SJCRH30 (cell line): Measurements from ENCODE around the gene PPP1R16B. TPM values are rescaled to one million over a fixed set of nuclear protein-coding genes. Genes with fewer than 3 reads are reported as not detected.
"Not testable (repeated sequence)": the region's sequence is repeated elsewhere in the genome, so short reads cannot be mapped to it uniquely, and the experiment has no call there.

Experiments used
- DNase-seq, 2 experiments: peaks; one replicate each; pipeline ENCODE4 v3.0.0-alpha.2; 2015 to 2020
- H3K27ac ChIP-seq: fragments of 250-450 bp; sonication (Bioruptor Pico); 2 replicates; pipeline ENCODE4 v1.5.1; 2020; ENCODE audit warnings: mild to moderate bottlenecking, moderate library complexity
- H3K27me3 ChIP-seq: fragments of 250-450 bp; sonication (Bioruptor Pico); 2 replicates; pipeline ENCODE4 v1.5.1; 2020; ENCODE audit warnings: mild to moderate bottlenecking, moderate library complexity
- H3K36me3 ChIP-seq: fragments of 250-450 bp; sonication (Bioruptor Pico); 2 replicates; pipeline ENCODE4 v1.5.1; 2020; ENCODE audit warnings: mild to moderate bottlenecking, moderate library complexity
- H3K4me1 ChIP-seq: fragments of 250-450 bp; sonication (Bioruptor Pico); 2 replicates; pipeline ENCODE4 v1.5.1; 2020; ENCODE audit warnings: mild to moderate bottlenecking, moderate library complexity
- H3K4me3 ChIP-seq: fragments of 250-450 bp; sonication (Bioruptor Pico); 2 replicates; pipeline ENCODE4 v1.5.1; 2020; ENCODE audit warnings: mild to moderate bottlenecking, moderate library complexity
- H3K9me3 ChIP-seq: fragments of 250-450 bp; sonication (Bioruptor Pico); replicated peaks from 2 replicates; pipeline ENCODE4 v1.5.1; 2020; ENCODE audit warnings: mild to moderate bottlenecking, moderate library complexity
- total RNA-seq: library from RNA; depleted of rRNA; stranded (reverse); fragments of >200 nt; shearing (Covaris generic); gene quantifications from 2 replicates; pipeline ENCODE4 v1.2.3, GENCODE V29; 2014

The PPP1R16B gene
- total RNA-seq, 1 experiment from 2014 or later = 36.5 TPM

DNA sequence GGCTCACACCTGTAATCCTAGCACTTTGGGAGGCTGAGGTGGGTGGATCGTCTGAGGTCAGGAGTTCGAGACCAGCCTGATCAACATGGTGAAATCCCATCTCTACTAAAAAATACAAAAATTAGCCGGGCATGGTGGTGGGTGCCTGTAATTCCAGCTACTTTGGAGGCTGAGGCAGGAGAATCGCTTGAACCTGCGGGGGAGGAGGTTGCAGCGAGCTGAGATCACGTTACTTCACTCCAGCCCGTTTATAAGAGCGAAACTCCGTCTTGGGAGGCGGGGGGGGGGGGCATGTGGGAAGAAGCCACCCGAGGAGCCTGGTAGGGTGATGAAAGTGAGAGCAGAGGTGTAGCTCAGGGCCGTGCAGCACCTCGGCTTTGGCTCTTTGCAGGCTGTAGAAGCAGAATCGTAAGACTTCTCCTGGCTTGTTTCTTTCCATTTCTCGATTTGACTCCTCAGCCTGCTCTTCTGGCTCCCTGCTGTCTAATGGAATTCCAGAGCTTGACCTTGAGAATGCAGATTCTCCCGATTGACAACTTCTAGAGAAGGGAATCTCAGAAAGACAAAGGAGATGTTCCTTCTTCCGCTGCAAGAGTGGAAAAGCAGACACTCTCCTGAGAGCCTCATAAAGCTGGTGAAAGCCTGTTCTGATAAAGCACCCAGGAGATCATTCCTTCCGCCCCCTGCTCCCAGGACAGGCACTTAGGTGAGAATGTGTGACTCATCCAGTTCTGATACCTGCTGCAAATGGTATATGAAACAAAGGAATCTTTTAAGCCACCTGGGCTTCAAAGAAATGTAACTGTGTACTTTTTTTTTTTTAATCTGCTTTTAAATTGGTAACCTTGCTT, 26.0 kb upstream of the PPP1R16B start:
- DNase-seq = no peak
- Histone ChIP-seq H3K36me3 (peaks cover 4% of the 10 kb centered on the region), H3K27ac (no peak overlapping the region), H3K4me3 (no peak overlapping the region), H3K4me1 (no peaks in the 10 kb centered on the region), H3K27me3 (no peaks in the 10 kb centered on the region), H3K9me3 (no peaks in the 10 kb centered on the region)

DNA sequence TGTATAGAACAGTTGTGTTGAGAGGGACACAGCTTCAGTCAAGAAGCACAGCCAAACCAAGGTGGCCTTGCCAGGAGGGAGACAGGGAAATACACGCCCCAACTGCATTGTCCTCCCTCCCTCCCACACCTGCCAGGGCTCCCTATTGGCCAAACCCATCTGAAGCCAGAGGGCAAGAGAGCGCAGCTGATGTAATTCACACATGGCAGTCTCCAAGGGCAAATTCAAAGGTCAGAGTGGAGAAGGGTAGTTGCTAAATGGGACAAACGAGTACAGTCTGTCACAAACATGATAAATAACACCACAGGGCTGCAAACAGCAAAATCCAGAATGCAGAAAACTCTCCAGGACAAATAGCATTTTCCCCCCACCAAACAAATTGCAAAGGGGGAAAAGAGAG, 23.2 kb upstream of the PPP1R16B start:
- Histone ChIP-seq H3K9me3 (no peaks in the 10 kb centered on the region), H3K4me3 (no peak overlapping the region), H3K36me3 (no peaks in the 10 kb centered on the region), H3K4me1 (no peaks in the 10 kb centered on the region), H3K27ac (no peak overlapping the region), H3K27me3 (no peaks in the 10 kb centered on the region)
- no peak for DNase-seq

DNA sequence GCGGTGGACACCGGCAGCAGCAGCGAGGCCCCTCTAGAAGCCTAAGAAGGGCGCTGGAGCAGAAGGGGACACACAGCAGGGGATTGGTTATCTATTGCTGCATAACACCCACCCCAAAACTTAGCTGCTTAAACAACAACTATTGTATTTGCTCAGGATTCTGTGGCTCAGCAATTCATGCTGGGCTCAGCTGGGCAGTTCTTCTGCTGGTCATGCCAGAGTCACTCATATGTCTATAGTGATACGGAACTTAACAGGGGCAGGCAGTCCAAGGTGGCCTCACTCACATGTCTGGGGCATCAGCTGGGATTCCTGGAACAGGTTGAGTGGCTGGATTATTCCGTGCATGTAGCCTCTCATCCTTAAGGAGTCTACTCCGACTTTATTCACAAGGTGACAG, 17.6 kb upstream of the PPP1R16B start:
- DNase-seq = no peak
- no peaks in the 10 kb centered on the region for H3K4me1 ChIP-seq
- no peaks in the 10 kb centered on the region for H3K36me3 ChIP-seq
- no peaks in the 10 kb centered on the region for H3K27me3 ChIP-seq
- H3K4me3 ChIP-seq = no peak overlapping the region
- H3K27ac ChIP-seq = no peak overlapping the region
- no peaks in the 10 kb centered on the region for H3K9me3 ChIP-seq

GRCh38 chr20:38789503-38790199, 15.8 kb upstream of the PPP1R16B start:
- no peak for DNase-seq
- Histone ChIP-seq H3K27ac (no peak overlapping the region), H3K4me3 (no peak overlapping the region), H3K36me3 (no peaks in the 10 kb centered on the region), H3K4me1 (no peaks in the 10 kb centered on the region), H3K9me3 (no peaks in the 10 kb centered on the region), H3K27me3 (no peaks in the 10 kb centered on the region)

DNA sequence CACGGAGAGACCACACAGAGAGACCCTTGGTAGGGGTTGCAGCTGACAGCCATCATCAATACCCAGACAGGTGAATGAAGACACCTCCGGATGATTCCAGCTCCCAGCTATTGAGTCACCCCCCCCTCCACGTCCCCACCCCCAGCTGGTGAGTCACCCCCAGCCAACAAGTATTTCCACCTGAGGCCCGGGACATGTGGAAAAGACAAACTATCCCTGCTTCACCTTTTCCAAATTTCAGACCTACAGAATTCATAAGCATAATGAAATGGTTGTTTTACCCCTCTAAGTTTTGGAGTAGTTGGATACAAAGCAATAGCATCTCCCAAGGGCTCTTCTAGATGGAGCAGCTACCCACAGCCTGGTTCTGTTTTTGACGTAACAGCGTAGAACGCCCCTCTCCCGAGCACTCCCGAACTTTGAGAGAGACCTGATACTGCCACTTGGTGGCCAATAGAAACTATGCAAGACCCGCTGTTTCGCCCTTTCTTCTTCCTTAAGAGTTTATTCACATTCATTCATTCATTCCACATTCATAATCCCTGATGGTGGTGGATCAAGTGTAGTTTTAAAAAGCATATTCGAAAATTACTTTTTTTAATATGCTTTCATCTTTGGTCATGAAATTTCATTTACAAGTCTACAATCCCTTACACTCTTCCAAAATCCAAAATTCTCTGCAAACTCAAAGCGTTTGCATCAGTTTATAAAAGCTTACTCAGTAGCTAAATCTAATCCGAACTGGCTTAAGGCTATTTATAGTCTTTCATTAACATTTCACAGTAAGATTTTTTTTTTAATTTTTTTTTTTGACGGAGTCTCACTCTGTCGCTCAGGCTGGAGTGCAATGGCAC, 15.1 kb upstream of the PPP1R16B start:
- no peaks in the 10 kb centered on the region for H3K36me3 ChIP-seq
- peak; percentile 50 to 73 for DNase-seq
- no peaks in the 10 kb centered on the region for H3K27me3 ChIP-seq
- no peak overlapping the region for H3K4me3 ChIP-seq
- no peak overlapping the region for H3K27ac ChIP-seq
- H3K4me1 ChIP-seq = no peaks in the 10 kb centered on the region
- H3K9me3 ChIP-seq = no peaks in the 10 kb centered on the region

DNA sequence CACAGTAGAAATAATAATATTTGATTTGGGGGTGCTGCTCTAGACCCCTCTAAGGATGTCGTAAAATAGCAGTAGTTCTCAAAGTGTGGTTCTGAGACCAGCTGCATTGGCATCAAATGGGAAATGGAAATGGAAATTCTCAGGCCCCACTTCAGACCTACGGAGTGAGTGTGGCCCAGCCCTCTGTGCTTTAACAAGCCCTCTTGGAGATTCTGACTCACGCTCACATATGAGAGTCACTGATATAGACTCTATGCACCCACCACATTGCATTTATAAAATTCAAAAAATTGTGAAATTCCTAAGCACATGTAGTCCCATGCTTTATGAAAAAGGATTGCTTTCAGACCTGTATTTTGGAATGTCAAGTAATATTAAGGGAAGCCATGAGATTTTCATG, 14.2 kb upstream of the PPP1R16B start:
- Histone ChIP-seq H3K36me3 (no peaks in the 10 kb centered on the region), H3K4me3 (no peak overlapping the region), H3K27ac (no peak overlapping the region), H3K27me3 (no peaks in the 10 kb centered on the region; the same call in 1 of the 2 replicates), H3K4me1 (no peaks in the 10 kb centered on the region), H3K9me3 (no peaks in the 10 kb centered on the region)
- no peak for DNase-seq

DNA sequence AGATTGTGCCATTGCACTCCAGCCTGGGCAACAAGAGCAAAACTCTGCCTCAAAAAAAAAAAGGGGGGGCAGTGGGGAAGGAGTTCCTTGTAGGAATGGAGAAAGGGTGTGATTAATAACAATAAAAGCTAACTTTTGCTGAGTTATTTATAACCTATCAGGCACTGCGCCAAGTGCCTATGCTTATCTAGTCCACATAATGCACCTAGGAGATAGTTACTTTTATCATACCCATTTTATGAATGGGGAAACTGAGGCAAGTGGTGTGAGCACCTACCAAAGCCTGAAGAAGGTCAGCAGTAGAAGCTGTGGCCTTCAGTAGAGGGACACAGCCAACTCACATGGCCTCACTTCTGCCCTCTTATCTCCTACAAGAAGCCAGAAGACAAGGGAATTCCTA, 13.6 kb upstream of the PPP1R16B start:
- H3K4me1 ChIP-seq = no peaks in the 10 kb centered on the region
- no peaks in the 10 kb centered on the region for H3K36me3 ChIP-seq
- no peak for DNase-seq
- no peak overlapping the region for H3K4me3 ChIP-seq
- H3K9me3 ChIP-seq = no peaks in the 10 kb centered on the region
- no peak overlapping the region for H3K27ac ChIP-seq
- peaks cover 3% of the 10 kb centered on the region; the same call in 1 of the 2 replicates for H3K27me3 ChIP-seq

DNA sequence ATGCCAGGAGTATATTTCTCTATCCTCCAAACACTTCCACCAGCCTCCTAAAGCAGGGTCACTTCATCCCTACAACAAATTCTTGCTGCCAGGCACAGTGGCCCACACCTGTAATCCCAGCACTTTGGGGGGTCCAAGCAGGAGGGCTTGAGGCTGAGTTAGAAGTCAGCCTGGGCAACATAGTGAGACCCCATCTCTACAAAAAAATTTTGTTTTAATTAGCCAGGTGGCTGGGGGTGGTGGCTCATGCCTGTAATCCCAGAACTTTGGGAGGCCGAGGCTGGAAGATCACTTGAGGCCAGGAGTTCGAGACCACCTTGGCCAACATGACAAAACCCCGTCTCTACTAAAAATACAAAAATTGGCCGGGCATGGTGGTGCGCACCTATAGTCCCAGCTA, 11.4 kb upstream of the PPP1R16B start:
- not testable (repeated sequence) for DNase-seq, H3K36me3 ChIP-seq, H3K4me3 ChIP-seq, H3K9me3 ChIP-seq, H3K27ac ChIP-seq, H3K4me1 ChIP-seq
- H3K27me3 ChIP-seq = peaks cover 11% of the 10 kb centered on the region; the same call in 1 of the 2 replicates

DNA sequence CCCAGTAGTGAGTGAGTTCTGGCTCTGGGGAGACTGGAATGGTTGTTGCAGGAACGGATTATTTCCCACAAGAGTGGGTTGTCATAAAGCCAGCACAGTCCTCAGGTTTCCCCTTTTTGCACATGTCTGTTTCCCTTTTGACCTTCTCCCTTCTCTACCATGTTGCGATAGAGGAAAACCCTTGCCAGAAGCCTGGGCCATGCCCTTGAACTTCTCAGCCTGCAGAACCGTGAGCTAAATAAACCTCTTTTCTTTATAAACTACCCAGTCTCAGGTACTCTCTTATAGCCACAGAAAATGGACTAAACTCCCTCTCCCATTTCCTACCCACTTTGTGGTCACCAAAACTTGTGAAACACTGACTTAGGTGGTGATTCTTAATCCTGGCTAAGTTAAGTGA, 7.2 kb upstream of the PPP1R16B start:
- no peak overlapping the region for H3K4me3 ChIP-seq
- H3K9me3 ChIP-seq = no peaks in the 10 kb centered on the region
- H3K27me3 ChIP-seq = peaks cover 11% of the 10 kb centered on the region; the same call in 1 of the 2 replicates
- H3K27ac ChIP-seq = no peak overlapping the region
- no peaks in the 10 kb centered on the region for H3K36me3 ChIP-seq
- H3K4me1 ChIP-seq = no peaks in the 10 kb centered on the region
- DNase-seq = no peak

DNA sequence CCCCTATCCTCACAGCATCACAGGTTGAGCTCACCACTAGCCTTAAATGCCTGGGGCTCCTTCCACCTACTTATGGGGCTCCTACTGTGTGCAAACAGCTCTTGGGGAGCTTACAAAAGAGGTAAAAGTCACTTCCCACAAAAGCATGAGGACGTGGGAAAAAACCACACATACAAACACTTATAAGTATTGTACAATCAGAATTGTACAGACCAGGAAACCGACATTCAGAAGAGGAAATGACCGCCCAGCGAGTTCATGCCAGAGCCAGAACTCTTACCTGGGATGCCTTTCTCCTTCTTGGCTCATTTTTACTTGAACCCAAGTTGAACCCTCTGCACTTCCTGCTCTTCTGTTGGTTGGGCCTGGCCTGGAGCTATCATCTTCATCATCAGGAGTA, 6.3 kb upstream of the PPP1R16B start:
- no peaks in the 10 kb centered on the region for H3K36me3 ChIP-seq
- no peak for DNase-seq
- H3K9me3 ChIP-seq = no peaks in the 10 kb centered on the region
- H3K27ac ChIP-seq = no peak overlapping the region
- H3K4me3 ChIP-seq = no peak overlapping the region
- no peaks in the 10 kb centered on the region for H3K4me1 ChIP-seq
- H3K27me3 ChIP-seq = peaks cover 11% of the 10 kb centered on the region; the same call in 1 of the 2 replicates

DNA sequence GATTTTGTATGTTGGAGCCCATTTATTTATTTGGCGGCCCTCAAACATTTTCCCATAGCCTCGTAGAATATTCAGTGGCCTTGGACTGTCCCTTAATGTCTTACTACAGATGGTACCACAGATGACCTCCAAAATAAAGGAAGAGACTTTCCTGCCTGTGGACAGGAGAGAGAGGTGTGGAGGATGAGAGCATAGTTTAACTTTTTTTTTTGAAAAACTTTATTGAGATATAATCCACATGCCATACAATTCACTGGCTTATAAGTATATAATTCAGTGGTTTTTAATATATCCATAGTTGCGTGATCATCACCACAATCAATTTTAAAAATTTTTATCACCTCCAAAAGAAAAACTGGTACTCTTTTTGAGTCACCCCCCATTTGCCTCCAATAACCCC, 4.6 kb upstream of the PPP1R16B start:
- H3K9me3 ChIP-seq = no peaks in the 10 kb centered on the region
- no peak overlapping the region for H3K4me3 ChIP-seq
- no peaks in the 10 kb centered on the region for H3K36me3 ChIP-seq
- no peak for DNase-seq
- H3K27me3 ChIP-seq = peaks cover 11% of the 10 kb centered on the region; the same call in 1 of the 2 replicates
- no peak overlapping the region for H3K27ac ChIP-seq
- no peaks in the 10 kb centered on the region; the same call in 1 of the 2 replicates for H3K4me1 ChIP-seq

DNA sequence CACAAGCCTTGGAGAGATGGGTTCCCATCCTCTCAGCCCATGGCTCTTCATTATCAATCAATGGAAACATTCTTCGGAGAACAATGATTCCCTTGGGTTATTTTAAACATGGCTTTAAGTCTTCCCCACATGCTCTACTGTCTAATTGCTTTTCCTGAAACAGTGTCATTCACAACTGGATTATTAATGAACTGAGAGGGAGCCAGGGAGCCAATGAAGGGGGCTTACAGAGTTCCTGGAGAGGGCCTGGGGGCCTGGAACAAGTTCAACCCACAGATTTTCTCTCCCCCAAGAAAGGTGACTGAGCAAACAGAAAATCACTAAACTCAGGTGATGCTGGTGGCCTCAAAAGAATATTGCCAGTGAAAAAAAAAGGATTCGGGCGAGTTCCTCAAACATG, 1.3 kb upstream of the PPP1R16B start:
- no peak overlapping the region for H3K4me3 ChIP-seq
- H3K36me3 ChIP-seq = no peaks in the 10 kb centered on the region
- peaks cover 10% of the 10 kb centered on the region; the same call in 1 of the 2 replicates for H3K4me1 ChIP-seq
- no peak overlapping the region for H3K27ac ChIP-seq
- no peaks in the 10 kb centered on the region for H3K27me3 ChIP-seq
- no peaks in the 10 kb centered on the region for H3K9me3 ChIP-seq
- no peak for DNase-seq

- H3K27ac ChIP-seq = peak overlapping the region; percentile 28
These were observed 605 bp upstream of the PPP1R16B start for GRCh38 chr20:38804682-38805501.

More at GRCh38 chr20:38804682-38805501, 605 bp upstream of the PPP1R16B start:
- Histone ChIP-seq H3K4me3 (peak overlapping the region; percentile 64), H3K36me3 (no peaks in the 10 kb centered on the region), H3K9me3 (no peaks in the 10 kb centered on the region), H3K4me1 (peaks cover 12% of the 10 kb centered on the region), H3K27me3 (no peaks in the 10 kb centered on the region)
- DNase-seq = no peak
